Muscle of arm (tissue), 12 donors: ENCODE results near the gene CPSF2. TPM values are rescaled to one million over a fixed set of nuclear protein-coding genes. Genes with fewer than 3 reads are reported as not detected.
"Not testable (repeated sequence)": the region's sequence is repeated elsewhere in the genome, so short reads cannot be mapped to it uniquely, and the experiment has no call there.

Experiments
- DNase-seq: peaks from one replicate; pipeline ENCODE4 v3.0.0-alpha.2; 2013
- polyA plus RNA-seq, 12 donors: library from polyadenylated mRNA; unstranded; fragments of 120-200 nt; gene quantifications; one replicate each; pipeline ENCODE4 v1.2.1, GENCODE V29; 2013; ENCODE audit not compliant: insufficient read length in 12 of 12

CPSF2 gene
- polyA plus RNA-seq, 12 donors = 17.8 to 58.7 (median 46.2) TPM; not detected in 1

DNA sequence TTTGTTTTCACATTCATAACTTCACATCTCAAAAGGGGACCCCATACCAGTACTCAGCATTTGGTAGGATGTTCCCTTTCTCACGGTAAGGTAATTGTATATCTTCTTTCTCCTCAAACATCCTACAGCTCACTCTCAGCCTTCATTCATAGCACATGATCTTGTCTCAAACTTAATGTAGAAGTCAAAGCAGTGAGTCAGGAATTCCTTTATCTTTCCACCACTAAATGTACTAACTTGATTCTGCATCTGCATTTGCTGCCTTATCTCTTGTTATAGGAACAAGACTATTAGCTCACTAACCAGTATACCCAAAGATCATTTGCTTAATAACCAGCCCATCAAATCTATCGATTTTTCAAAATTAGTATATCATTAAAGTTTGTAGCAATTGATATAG, 22.9 kb downstream of the CPSF2 start:
- no peak for DNase-seq

DNA sequence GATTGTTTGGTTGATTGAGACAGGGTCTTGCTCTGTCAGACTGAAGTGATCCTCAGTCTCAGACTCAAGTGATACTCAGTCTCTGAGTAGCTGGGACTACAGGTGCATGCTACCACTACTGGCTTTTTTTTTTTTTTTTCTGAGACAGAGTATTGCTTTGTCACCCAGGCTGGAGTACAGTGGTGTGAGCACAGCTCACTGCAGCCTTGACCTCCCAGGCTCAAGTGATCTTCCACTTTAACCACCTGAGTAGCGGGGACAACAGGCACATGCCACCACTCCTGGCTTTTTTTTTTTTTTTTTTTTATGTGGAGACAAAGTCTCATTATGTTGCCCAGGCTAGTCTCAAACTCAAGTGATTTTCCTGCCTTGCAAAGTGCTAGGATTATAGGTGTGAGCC, 31.8 kb downstream of the CPSF2 start:
- no peak for DNase-seq

- no peak for DNase-seq
These were observed 32.6 kb downstream of the CPSF2 start for GRCh38 chr14:92154283-92154942.

GRCh38 chr14:92160619-92161018, 38.9 kb downstream of the CPSF2 start:
- DNase-seq = no peak

DNA sequence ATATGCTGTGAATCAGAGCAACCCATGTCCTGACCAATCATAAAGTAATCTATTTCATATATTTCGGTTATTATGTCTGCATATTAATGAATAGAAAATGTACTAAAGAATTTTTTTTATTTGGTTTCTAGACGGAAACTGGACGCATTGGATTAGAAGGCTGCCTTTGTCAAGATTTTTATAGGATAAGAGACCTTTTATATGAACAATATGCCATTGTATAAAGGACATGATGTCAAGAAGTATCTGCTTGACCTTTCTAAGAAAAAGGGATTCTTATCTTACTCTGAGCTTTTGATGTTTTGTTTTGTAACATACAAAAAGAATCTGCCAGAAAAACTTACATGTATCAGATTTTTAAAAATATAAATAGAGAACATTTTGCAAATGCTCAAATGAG, 39.8 kb downstream of the CPSF2 start:
- no peak for DNase-seq

DNA sequence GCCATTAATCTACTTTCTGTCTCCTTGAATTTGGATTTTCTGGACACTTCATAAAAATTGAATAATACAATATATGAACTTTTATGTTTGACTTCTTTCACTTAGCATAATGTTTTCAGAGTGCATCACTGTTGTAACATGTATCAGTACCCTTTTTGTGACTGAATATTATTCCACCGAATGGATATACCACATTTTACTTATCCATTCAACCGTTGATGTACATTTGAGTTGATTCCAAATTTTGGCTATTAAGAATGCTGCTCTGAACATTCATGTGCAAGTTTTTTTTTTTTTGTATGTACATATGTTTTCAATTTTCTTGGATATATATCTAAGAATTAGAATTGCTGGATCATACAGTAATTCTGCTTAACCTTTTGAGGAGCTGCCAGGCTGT, 43.2 kb downstream of the CPSF2 start:
- DNase-seq = no peak

GRCh38 chr14:92173668-92174067, 51.9 kb downstream of the CPSF2 start:
- DNase-seq = no peak

GRCh38 chr14:92175811-92176210, 54.0 kb downstream of the CPSF2 start:
- DNase-seq = no peak

- no peak for DNase-seq
These were observed 54.7 kb downstream of the CPSF2 start for GRCh38 chr14:92176476-92176875.

- DNase-seq = not testable (repeated sequence)
These were observed 57.4 kb downstream of the CPSF2 start for GRCh38 chr14:92179178-92179577.

- no peak for DNase-seq
These were observed 63.8 kb downstream of the CPSF2 start for GRCh38 chr14:92185559-92185958.

DNA sequence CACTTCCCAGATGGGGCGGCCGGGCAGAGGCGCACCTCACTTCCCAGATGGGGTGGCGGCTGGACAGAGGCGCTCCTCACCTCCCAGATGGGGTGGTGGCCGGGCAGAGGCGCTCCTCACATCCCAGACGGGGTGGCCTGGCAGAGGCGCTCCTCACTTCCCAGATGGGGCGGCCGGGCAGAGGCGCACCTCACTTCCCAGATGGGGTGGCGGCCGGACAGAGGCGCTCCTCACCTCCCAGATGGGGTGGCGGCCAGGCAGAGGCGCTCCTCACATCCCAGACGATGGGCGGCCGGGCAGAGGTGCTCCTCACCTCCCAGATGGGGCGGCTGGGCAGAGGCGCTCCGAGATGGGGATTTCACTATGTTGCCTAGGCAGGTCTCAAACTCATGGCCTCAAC, 65.8 kb downstream of the CPSF2 start:
- DNase-seq = not testable (repeated sequence)

GRCh38 chr14:92190768-92191167, 69.0 kb downstream of the CPSF2 start:
- DNase-seq = no peak

GRCh38 chr14:92198804-92199203, 77.0 kb downstream of the CPSF2 start:
- no peak for DNase-seq

GRCh38 chr14:92199763-92200162, 78.0 kb downstream of the CPSF2 start:
- no peak for DNase-seq

GRCh38 chr14:92203116-92203515, 81.3 kb downstream of the CPSF2 start:
- no peak for DNase-seq

GRCh38 chr14:92204792-92205191, 83.0 kb downstream of the CPSF2 start:
- no peak for DNase-seq

DNA sequence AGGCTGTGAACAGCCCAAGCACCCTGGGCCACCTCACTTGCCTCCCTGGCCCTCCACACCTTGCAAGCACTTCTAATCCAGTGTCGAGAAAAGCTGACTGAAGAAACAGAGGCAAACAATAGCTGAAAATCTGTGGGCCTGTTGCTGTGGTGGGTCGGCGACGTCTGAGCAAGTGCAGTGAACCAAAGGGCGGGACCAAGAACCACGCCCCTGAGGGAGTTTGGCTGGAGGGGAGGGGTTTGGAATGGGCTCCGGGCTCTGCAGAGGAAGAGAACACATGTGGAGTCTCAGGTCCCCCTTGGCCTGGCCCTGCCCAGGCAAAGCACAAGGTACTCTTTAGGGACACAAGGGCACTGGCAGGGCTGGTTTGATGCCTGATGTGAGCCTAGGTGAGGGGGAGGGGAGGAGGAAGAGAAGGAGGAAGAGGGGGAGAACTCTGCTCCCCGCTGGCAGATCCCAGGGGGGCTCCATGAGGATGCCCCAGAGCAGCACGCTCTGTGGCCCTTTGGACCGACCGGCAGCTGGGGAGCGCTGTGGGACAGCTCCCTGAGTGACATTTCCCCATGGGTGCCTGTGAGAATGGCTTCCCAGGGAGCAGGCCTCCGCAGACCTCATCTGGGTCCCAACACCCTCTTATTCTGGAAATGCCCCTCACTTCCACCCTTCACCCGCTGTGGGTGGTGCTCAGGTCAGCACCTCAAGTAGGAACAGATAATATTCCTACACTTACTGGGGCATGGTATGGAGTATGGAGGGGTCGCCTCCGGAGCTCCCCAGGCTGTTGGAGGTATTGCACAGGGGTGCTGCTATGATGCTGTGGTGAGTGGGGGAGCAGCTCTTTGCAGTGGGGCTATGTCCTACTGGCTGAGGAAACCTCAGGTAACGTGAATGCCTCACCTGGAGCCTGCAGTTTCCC, 85.5 kb downstream of the CPSF2 start:
- no peak for DNase-seq

DNA sequence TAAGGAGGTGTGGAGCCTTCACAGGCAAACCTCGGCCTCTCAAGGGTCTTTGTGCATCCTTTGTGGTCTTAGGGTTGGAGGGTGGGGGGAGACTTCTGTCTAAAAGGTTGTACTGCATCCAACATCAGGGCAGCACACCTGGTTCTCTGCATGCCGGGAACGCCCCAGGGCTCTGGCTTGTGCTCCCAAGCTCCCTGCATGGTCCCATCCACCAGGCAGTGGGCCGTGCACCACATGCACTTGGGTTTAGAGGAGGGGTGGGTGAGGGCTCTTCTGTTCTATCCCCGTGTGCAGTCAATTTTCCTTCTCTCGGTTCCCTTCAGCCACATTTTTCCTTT, 86.1 kb downstream of the CPSF2 start:
- no peak for DNase-seq

DNA sequence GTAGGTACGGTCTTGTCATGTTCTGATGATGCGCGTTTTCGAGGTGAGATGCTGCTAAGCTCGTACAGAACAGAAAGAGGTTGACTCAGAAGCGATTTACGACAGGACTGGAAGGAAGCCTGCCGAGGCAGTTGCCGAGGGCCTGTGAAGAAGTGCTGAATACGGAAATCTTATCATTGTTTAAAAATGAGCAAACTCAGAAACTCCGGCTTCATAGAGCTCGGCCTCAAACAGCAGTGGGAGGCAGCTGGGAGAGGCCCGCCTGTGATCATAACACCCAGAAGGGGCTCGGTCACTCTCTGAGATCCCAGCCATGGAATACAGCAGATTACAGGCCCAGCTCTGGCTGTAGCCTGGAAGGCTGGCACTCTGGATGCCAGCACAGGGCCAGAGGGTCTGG, 87.4 kb downstream of the CPSF2 start:
- DNase-seq = no peak

DNA sequence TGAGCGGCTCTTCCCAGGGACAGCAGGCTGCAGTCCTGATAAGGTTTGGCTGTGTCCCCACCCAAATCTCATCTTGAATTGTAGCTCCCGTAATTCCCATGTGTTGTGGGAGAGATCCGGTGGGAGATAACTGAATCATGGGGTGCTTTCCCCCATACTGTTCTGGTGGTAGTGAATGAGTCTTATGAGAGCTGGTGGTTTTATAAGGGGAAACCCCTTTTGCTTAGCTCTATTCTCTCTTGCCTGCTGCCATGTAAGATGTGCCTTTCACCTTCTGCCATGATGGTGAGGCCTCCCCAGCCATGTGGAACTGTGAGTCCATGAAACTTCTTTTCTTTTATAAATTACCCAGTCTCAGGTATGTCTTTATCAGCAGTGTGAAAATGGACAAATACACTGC, 91.4 kb downstream of the CPSF2 start:
- DNase-seq = not testable (repeated sequence)

DNA sequence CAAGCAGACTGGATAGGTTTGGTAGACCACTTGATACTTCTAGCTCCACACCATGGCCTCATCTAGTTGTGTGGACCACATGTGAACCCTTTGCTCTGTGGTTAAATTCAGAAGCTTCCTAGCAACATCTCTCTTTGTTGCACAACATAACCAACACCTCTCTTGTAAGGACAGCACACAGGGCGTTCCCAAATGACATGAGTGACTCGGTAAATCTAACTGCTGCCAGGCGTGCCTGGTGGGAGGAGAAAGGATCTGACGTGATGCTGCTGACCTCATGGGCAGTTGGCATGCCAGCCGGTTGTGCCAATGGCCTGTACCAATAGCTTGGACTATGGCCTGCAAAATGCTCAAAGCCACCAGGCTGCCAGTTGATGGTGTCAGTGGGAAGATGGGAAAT, 93.8 kb downstream of the CPSF2 start:
- DNase-seq = no peak

GRCh38 chr14:92217936-92218335, 96.2 kb downstream of the CPSF2 start:
- DNase-seq = no peak
